ENCODE measurements around the gene B3GLCT. TPM values are rescaled to one million over a fixed set of nuclear protein-coding genes. Genes with fewer than 3 reads are reported as not detected.

B3GLCT gene
- total and polyA plus RNA-seq, 2 of the 13 experiments (the other 11 are each of a cell fraction or from before 2014, with no cell fraction given), result 2.0 to 7.1 TPM

GRCh38 chr13:31200637-31200971 lies 829 bp downstream of the B3GLCT start (continued):
- TF ChIP-seq E2F1 (CRISPR knock-in tag; IDR thresholded peaks at IDR 0.05) (0 out of 2 replicates have a peak, but pooled peaks have one; percentile 12), ZNF800 (CRISPR knock-in tag; IDR thresholded peaks at IDR 0.05) (peak; percentile 11; the same call in 1 of the 2 replicates), MTF2 (CRISPR knock-in tag; IDR thresholded peaks at IDR 0.05; ENCODE audit: borderline replicate concordance) (no peak), ZNF770 (CRISPR knock-in tag; IDR thresholded peaks at IDR 0.05) (peak; percentile 77), ZFX (CRISPR knock-in tag; IDR thresholded peaks at IDR 0.05; ENCODE audit: low read depth) (peak; percentile 77), MEIS2 (CRISPR knock-in tag; IDR thresholded peaks at IDR 0.05) (peak; percentile 31; the same call in 1 of the 2 replicates), ZNF513 (CRISPR knock-in tag; conservative IDR thresholded peaks at IDR 0.05) (no peak), ZFY (CRISPR knock-in tag; IDR thresholded peaks at IDR 0.05) (peak; percentile 70), PBX2 (CRISPR knock-in tag; IDR thresholded peaks at IDR 0.05) (no peak), ZNF333 (CRISPR knock-in tag; IDR thresholded peaks at IDR 0.05; ENCODE audit: borderline replicate concordance) (0 out of 2 replicates have a peak, but pooled peaks have one; percentile 12), RERE (CRISPR knock-in tag; IDR thresholded peaks at IDR 0.05; ENCODE audit: low read depth) (no peak), DRAP1 (CRISPR knock-in tag; IDR thresholded peaks at IDR 0.05) (no peak), PHF8 (CRISPR knock-in tag; IDR thresholded peaks at IDR 0.05) (peak; percentile 55; the same call in 1 of the 2 replicates), RNF2 (conservative IDR thresholded peaks at IDR 0.05; ENCODE audit: low read depth) (0 out of 2 replicates have a peak, but pooled peaks have one; percentile 13), TARDBP (CRISPR knock-in tag; IDR thresholded peaks at IDR 0.05) (no peak)
